Endometrial microvascular endothelial cells (primary cell): ENCODE data around the gene ZSCAN31. TPM values are rescaled to one million over a fixed set of nuclear protein-coding genes. Genes with fewer than 3 reads are reported as not detected.
"Not testable (repeated sequence)": the region's sequence is repeated elsewhere in the genome, so short reads cannot be mapped to it uniquely, and the experiment has no call there.

Experiments
- in situ Hi-C: cut with HindIII; loops from 2 replicates; pipeline ENCODE4 v1.10.0; 2017; ENCODE audit warnings: low sequenced_read_pairs, low pct_unique_long_range_greater_than_20kb; ENCODE audit errors: inconsistent ontology term
- total RNA-seq: library from RNA; depleted of rRNA; stranded (reverse); fragments of >200 nt; gene quantifications from one replicate; pipeline ENCODE4 v1.2.3, GENCODE V29; 2015; ENCODE audit errors: inconsistent ontology term

Gene ZSCAN31
- 16.5 TPM for total RNA-seq

DNA sequence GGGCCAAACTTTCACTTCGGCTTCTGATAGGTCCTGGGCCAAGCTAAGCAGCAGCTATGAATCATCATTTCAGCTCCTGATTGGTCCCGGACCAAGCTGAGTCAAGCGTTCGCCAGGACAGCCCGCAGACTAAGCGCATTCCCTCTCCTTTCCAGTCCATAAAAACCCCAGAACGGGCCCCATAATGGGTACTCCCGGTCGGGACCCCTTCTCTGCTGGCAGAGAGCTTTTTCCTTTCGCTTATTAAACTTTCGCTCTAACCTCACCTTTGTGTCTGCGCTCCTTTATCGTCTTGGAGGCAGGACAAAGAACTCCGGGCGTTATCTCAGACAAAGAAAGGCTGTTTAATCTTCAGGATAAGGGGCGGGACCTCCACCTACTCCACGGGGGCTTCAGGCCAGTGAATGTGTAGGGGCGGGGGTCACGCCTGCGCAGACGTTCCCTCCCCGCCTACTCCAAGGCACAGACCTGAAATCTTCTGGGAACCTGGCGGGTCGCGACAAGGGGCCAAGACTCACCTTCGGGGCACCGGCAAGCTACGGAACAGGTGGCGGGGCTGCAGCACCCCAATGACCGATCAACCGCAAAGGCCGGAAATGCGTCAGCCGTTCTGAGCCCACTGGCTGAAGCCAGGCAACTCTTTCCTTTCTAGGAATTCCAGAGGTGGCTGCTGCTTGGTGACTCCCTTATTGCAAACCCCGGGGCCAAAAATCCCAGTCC is at the start of gene ZSCAN31:
ZSCAN31 (minus strand) TSS at position 585 of the 720 bp plus-strand sequence. CDS start 6,465 bp downstream, outside the sequence.
- in situ Hi-C loops: no loop called here

DNA sequence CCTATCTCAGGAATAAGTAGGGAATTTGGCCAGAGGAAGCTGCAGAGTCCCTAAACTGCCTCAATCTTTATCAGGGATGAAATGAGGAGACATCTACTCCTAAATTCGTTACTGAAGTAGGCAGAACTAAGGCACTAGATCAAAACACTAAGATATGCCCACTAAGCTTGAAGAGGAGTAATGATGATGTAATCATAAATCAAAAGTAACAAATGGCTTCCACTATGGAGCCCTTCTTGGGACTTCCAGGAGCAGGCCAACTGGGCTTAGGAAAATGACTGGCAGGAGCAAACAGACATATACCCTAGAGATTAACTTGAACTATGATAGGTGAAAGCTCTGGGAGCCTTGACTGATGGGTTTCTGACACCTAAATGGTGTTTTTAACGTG is 48.2 kb upstream of the ZSCAN31 start:
- in situ Hi-C loops: no loop called here

DNA sequence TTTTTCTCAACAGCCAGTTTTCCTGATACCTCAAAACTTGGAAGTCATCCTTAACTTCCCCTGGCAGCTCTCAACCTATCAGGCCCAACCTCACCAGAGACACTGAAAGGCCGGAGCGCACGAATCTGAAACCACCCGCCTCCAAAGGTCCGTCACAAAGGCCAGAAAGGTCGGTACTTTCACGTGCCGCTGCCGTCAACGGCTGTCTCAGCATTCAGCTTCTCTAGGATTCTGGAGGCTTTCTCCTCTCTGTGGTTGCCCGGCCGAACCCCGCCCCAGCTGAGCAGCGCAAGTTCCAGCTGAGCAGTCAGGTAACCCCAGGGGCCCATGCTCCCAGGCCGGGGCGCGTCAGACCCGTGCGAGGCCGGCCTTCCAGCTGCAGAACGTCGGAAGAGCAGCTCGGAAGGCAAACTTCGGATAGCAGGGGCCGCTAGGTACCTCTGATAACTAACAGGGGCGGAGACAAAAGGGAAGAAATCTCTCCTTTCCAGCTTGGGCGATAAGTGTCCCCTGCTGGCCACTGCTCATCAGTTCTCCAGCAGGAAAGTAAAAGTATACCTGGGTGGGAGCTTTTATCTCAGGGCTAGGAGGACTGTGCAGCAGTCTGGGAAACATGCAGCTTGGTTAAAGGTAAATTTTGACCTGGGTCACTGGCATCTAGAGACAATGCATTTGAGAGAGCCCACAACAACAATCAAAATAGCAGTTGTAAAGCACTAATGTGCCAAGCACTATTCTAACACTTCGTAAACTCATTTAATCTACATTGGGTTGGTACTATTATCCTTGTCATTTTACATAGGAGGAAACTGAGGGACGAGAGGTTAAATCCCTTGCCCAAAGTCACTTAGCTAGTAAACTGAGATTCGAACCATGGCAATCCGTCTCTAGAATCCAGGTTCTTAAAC is 47.5 kb upstream of the ZSCAN31 start:
- in situ Hi-C loops: no loop called here

DNA sequence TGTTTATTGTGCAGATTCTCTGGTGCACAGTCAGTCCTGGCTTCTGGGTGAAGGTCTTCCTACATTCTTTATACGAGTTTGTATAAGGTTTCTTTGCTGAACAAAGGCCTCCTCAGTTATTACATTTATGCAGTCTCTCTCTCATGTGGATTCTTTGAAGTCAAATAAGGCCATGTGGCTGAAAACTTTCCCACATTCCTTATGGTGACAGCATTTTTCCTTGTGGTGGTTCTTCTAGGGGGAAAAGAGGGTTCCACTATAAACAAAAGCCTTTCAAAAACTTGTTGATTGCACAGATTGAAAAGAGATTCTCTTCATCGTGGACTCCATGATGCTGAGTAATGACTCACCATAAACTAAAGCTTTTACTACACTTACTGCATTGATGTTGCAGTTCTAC is 44.4 kb upstream of the ZSCAN31 start:
- in situ Hi-C loops: no loop called here

DNA sequence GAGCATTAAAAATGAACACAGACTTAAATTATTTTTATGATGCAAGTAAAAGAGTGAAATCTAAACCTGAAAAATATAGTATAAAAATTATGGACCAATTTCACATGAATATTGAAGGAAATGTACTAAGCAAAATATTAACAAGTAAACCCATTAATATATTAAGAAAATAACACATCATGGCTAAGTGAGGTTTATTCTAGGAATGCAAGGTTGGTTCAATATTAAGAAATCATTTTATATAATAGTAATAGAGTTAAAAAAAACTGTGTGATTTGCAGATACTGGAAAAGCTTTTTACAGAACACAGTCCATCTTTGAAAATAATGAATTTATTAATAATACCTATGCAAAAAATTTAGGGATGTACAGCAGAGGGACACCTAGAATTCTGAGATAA is 42.7 kb upstream of the ZSCAN31 start:
- in situ Hi-C loops: no loop called here

DNA sequence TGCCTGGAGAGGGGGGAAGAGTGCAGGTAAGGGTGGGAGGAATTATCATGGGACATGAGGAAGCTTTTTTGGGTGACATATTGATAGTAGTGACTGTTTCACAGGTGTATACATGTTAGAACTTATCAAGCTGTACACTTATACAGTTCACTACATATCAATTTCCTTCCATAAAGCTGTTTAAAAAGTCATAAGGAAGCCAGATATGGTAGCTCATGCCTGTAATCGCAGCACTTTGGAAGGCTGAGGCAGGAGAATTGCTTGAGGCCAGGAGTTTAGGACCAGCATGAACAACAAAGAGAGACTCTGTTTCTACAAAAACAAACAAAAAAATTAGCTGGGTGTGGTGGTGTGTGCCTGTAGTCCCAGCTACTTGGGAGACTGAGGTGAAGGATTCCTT is 41.9 kb upstream of the ZSCAN31 start:
- in situ Hi-C loops: no loop called here

DNA sequence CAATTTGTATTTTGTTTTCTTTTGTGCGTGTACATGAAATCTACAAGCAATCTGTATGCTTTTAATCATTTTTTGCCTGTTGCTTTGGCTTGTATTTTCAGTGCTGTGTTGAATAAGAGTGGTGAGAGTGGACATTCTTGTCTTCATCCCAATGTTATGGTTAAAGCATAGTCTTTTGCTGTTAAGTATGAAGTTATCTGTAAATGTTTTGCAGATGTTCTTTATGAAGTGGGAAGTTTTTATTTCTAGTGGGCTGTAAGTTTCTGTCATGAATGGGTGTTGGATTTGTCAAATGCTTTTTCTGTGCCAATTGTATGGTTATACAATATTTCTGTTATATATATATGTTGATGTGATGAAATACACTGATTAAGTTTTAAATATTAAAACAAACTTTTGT is 38.0 kb upstream of the ZSCAN31 start:
- in situ Hi-C loops: no loop called here

DNA sequence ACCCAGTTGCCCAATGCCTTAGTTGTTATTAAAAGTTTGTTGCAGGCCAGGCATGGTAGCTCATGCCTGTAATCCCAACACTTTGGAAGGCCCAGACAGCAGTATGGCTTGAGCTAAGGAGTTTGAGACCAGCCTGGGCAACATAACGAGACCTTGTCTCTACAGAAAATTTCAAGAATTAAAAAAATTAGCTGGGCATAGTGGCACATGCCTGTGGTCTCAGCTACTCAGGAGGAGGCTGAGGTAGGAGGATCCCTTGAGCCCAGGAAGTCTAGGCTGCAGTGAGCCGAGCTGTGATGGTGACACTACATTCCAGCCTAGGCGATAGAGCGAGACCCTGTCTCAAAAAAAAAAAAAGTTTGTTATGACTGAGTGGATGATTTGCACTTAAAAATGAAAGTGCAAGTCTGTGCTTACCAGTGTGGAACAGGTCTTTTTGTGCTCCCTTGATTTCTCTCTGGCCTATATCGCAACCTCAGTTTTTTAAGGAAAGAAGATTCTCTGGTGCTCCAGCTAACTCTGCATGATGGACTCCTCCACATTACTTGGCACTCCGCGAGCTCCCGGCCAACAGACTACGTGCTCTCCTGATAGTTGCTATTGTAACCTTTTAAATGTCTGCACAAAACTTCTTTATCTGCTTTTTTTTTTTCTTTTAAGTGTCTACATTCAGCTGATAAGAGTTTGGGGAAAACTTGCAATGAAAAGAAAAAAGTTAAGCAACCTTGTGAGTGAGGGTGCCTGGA is 35.9 kb upstream of the ZSCAN31 start:
- in situ Hi-C loops: no loop called here

DNA sequence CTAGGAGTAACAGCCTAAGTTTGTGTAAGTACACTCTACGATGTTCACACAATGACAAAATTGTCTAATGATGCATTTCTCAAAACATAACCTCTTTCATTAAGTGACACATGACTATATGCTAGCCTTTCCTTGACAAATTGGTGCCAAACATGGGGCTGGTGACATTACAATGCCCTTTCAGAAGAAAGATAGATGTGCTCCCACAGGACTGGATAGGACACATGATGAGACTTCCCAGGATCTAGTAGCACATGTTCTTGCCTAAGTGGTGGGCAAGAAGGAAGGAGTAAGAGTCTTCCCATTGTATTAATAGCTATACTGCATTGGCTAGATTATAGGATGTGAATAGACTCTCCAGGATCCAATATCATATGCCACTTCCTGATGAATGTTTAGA is 35.3 kb upstream of the ZSCAN31 start:
- in situ Hi-C loops: no loop called here

DNA sequence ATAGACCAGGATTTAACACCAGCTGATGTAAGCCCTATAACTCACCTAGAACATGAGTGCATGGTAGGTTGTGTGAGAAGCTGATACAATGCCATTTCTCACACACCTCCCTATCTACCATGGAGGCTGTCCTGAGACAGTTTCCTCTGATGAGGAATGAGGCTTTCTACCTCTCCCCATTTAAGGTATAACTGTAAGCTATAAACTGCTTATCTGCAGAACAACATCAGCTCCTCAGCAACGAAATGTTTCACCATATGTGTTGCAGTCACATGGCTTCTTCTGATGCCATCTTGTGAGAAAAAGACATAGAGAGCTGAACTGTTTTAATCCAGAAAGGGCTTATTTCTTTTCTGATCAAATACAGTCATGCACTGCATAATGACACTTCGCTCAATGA is 34.5 kb upstream of the ZSCAN31 start:
- in situ Hi-C loops: no loop called here

DNA sequence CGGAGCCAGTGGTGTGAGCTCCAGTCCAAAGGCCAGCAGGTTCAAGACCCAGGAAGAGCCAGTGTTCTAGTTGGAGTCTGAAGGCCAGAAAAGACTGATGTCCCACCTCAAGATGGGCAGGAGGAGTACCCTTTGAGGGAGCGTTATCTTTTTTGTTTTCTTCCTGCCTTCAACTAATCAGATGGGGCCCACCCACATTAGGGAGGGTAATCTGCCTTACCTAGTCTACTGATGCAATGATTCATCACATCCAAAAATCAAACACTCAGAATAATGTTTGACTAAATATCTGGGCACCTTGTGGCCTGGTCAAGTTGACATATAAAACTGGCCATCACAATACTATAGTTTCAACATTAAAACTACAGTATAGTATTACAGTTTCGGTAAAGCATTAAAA is 33.5 kb upstream of the ZSCAN31 start:
- in situ Hi-C loops: no loop called here

DNA sequence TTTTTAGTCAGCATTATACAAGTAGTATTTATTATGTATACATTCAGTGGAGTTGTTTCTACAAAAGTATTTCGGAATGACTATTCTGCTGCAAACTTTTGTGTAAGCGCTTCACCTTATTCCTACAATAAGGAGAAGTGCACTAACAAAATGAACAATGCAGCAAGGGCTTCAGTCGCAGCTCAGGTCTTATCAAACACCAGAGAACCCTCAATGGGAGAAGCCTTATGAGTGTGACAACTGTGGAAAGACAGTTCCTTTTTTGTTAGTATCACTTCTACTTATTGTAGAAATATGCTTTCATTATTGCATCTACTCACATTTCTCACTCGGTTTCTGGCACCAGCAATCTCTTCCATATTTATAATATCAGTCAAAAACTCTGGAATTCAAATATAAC is 32.6 kb upstream of the ZSCAN31 start:
- in situ Hi-C loops: no loop called here

DNA sequence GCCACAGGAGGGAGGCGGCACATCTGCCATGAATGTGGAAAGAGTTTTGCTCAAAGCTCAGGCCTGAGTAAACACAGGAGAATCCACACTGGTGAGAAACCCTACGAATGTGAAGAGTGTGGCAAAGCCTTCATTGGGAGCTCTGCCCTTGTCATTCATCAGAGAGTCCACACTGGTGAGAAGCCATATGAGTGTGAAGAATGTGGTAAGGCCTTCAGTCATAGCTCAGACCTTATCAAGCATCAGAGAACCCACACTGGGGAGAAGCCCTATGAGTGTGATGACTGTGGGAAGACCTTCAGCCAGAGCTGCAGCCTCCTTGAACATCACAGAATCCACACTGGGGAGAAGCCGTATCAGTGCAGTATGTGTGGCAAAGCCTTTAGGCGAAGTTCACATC is 29.6 kb upstream of the ZSCAN31 start:
- in situ Hi-C loops: not testable (repeated sequence)

DNA sequence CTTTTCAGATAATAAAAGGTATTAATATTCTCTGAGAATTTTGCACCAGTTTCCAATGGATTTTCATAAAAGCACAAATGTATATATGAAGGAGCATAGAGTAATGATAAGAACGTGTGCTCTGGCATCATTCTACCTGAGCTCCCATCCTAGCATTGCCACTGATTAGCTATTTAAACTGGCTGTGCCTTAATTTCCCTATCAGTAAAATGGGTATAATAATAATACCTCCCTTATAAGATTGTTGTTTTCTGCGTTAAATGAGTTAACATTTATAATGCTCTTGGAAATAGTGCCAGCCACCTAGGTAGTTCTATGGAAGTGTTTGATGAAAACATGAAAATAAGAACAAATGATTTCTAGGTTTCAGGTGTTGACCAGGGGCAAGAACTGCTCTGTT is 25.0 kb upstream of the ZSCAN31 start:
- in situ Hi-C loops: no loop called here

DNA sequence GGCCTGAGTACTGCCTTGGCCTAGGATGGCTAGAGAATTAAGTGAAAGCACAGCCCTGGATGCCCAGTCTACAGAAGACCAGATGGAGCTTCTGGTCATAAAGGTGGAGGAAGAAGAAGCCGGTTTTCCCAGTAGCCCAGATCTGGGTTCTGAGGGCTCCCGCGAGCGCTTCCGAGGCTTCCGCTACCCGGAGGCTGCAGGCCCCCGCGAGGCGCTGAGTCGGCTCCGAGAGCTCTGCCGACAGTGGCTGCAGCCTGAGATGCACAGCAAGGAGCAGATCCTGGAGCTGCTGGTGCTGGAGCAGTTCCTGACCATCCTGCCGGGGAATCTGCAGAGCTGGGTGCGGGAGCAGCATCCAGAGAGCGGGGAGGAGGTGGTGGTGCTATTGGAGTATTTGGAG is 23.6 kb upstream of the ZSCAN31 start:
- in situ Hi-C loops: not testable (repeated sequence)

DNA sequence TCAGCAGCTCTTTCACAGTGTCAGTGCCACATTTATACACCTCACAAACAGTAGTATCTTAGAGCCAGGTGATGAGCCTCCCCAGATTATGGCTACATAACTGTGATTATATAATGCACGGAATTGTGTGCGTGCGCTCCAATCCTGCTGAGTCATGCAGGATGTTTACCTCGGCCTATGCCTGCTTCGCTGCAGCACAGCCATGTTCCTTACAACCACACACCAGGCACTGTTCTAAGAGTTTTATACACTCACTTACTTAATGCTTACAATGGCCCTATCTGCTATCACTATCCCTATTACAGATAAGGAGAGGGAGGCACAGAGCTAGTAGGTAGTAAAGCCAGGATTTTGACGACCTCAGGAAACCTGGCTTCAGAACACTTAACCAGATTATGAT is 21.1 kb upstream of the ZSCAN31 start:
- in situ Hi-C loops: no loop called here

DNA sequence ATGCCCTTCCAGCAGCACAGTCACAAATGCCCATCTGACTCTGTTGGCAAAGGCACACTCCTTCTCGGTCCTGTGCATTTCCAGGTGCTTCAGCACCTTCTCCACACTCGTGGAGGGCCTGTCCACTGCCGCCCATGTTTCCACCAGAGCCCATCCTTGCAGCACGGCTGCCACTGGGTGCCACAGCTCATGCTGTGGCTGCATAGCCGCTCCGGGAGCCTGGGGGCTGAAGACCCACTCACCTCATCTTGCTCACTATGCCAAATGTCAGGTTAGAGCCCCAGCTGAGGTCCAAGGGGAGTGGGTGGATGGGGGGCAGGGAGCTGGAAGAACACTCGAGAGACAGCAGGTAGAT is 20.7 kb upstream of the ZSCAN31 start:
- in situ Hi-C loops: no loop called here

DNA sequence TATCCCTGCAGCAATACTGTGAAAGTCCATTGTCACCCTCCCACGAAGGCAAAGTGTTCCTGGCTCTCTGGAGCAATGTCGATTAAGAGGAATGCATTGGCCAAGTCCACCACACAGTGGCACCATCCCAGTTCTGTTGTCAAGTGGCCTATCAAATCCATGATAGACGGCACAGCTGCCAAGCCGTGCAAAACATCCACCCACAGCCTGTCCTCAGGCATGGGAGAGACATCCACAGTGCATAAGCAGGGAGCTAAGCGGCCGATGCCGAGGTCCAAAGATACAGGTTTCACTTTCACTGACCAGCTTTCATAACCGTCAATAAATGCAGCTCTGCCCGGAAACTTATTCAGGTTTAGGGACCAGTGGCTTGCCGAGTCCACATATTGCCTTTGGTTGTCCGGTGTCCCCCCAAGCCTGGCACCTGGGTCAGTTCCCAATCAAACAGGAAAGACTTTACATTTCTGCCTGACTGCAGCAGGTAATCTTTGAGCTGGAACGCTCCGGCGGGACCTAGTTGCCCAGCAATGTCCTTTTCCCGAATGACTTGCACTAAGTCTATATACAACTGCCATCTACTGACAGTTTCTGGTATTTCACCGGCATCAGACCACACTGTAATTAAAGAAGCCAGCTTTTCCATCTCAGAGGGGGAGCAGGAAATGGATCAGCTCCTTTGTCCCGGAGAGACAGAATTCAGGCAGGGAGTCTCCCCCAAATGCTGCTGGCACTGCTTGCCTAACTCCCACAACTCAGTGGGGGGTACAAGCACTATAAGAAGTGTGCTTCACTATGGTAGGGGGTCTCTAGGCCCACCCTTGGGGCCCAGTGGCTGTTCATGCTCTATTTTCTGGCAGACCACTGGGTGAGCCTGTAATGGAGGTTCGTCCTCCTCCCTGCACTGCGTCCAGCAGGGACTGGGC is 20.1 kb upstream of the ZSCAN31 start:
- in situ Hi-C loops: no loop called here
